ENCODE results near the gene MTOR. TPM values are rescaled to one million over a fixed set of nuclear protein-coding genes. Genes with fewer than 3 reads are reported as not detected.
A peak's percentile ranks its signal among the peaks of the same experiment; 100 is the strongest.
"Not testable (repeated sequence)": the region's sequence is repeated elsewhere in the genome, so short reads cannot be mapped to it uniquely, and the experiment has no call there.

The MTOR gene
- total RNA-seq, 1 experiment from 2014 or later: 48.0 TPM

DNA sequence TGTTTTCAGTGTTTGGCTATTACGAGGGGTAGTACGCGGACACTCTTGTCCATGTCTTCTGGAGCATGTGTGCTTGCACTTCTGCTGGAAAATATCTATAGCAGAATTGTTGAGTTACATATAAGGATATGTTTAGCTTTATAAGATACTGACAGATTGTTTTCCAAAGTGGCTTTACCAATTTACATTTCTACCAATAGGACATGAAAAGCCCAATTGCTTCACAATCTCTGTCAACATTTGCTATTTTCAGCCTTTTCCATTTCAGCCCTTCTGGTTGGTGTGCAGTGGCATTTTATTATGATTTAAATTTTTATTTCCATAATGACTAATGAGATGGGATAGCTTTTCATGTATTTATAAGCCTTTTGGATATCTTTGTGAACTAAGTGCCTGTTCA is 79.5 kb downstream of the MTOR start:
- peaks cover 32% of the 10 kb centered on the region for H3K4me1 ChIP-seq (ENCODE audit: insufficient read depth, low read length)
- no peak for DNase-seq
- H3K79me2 ChIP-seq (ENCODE audit: low read length): no peaks in the 10 kb centered on the region
- no peak overlapping the region for H3K27ac ChIP-seq (ENCODE audit: low read length)
- no peak for TF ChIP-seq EZH2 (IDR thresholded peaks at IDR 0.05; ENCODE audit: low read length, unreplicated experiment)
- TF ChIP-seq EZH2phosphoT487 (IDR thresholded peaks at IDR 0.05; ENCODE audit: borderline replicate concordance, low read length): no peak
- TF ChIP-seq, protein P1, sequence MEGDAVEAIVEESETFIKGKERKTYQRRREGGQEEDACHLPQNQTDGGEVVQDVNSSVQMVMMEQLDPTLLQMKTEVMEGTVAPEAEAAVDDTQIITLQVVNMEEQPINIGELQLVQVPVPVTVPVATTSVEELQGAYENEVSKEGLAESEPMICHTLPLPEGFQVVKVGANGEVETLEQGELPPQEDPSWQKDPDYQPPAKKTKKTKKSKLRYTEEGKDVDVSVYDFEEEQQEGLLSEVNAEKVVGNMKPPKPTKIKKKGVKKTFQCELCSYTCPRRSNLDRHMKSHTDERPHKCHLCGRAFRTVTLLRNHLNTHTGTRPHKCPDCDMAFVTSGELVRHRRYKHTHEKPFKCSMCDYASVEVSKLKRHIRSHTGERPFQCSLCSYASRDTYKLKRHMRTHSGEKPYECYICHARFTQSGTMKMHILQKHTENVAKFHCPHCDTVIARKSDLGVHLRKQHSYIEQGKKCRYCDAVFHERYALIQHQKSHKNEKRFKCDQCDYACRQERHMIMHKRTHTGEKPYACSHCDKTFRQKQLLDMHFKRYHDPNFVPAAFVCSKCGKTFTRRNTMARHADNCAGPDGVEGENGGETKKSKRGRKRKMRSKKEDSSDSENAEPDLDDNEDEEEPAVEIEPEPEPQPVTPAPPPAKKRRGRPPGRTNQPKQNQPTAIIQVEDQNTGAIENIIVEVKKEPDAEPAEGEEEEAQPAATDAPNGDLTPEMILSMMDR (conservative IDR thresholded peaks at IDR 0.05; ENCODE audit: low read depth, low read length): no peak
- H3K27me3 ChIP-seq (ENCODE audit: low read length): no peaks in the 10 kb centered on the region
- no peak overlapping the region for H2AFZ ChIP-seq (ENCODE audit: low read length)
- ChIA-PET POLR2A (ENCODE audit: unreplicated experiment) (no interaction called here), CTCF (no interaction called here)
- H3K4me2 ChIP-seq (ENCODE audit: low read length): no peak overlapping the region
- H3K4me3 ChIP-seq (ENCODE audit: low read length): no peak overlapping the region
- no peaks in the 10 kb centered on the region for H3K9me3 ChIP-seq (ENCODE audit: low read length)
- no peak for ATAC-seq
- BruUV-seq (replicated peaks): no TSS peak
- no peak overlapping the region for H3K9ac ChIP-seq (ENCODE audit: low read length)
- peaks cover 16% of the 10 kb centered on the region; the same call in 1 of the 2 replicates for H3K36me3 ChIP-seq (ENCODE audit: low read depth, low read length)
- H3K9me2 ChIP-seq (replicated peaks; ENCODE audit: low read length): no peaks in the 10 kb centered on the region
- intact Hi-C loops (cut with micrococcal nuclease): loop anchor here (10.0 kb wide), 1 partner anchor 148 kb away; no protein-coding TSS in a partner anchor
- no peaks in the 10 kb centered on the region for H4K20me1 ChIP-seq (ENCODE audit: low read length)
- H3F3A ChIP-seq (ENCODE audit: low read length, unreplicated experiment): no peaks in the 10 kb centered on the region

DNA sequence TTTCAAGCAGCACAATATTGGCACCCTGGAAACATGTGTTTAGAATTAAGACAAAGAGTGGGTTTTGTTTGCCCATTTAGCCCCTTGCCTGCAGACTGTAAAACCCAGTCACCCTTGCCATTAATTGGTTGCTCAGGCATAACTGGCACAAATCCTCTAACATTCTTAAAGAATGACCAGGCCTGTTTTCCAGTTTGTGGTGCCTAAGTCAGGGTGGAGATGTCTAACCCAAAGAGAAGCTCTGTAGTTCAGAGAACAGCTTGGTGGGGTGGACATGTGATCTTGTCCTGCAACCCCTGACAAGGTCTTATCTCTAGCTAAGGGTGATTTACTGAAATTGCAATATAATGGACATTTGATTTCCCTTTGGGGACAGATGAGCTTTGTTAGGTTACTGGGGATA is 82.0 kb downstream of the MTOR start:
- no peaks in the 10 kb centered on the region for H3K9me3 ChIP-seq (ENCODE audit: low read length)
- H3K36me3 ChIP-seq (ENCODE audit: low read depth, low read length): peaks cover 16% of the 10 kb centered on the region; the same call in 1 of the 2 replicates
- no TSS peak for BruUV-seq (replicated peaks)
- H3K27me3 ChIP-seq (ENCODE audit: low read length): no peaks in the 10 kb centered on the region
- ChIA-PET CTCF (interaction anchor here (0.6 to 0.8 kb wide), 2 partner anchors 24 to 82 kb away, joined by 3 to 4 read pairs; no protein-coding TSS in a partner anchor), POLR2A (ENCODE audit: unreplicated experiment) (interaction anchor here (0.6 to 0.7 kb wide), 2 partner anchors 13 to 33 kb away, joined by 3 to 4 read pairs; no protein-coding TSS in a partner anchor)
- H3K4me1 ChIP-seq (ENCODE audit: insufficient read depth, low read length): peaks cover 34% of the 10 kb centered on the region
- no peak overlapping the region for H2AFZ ChIP-seq (ENCODE audit: low read length)
- TF ChIP-seq EZH2phosphoT487 (IDR thresholded peaks at IDR 0.05; ENCODE audit: borderline replicate concordance, low read length) (no peak), EZH2 (IDR thresholded peaks at IDR 0.05; ENCODE audit: low read length, unreplicated experiment) (no peak)
- TF ChIP-seq, protein P1 (conservative IDR thresholded peaks at IDR 0.05; ENCODE audit: low read depth, low read length): no peak
- H3K79me2 ChIP-seq (ENCODE audit: low read length): no peaks in the 10 kb centered on the region
- no peak overlapping the region for H3K4me3 ChIP-seq (ENCODE audit: low read length)
- H3K27ac ChIP-seq (ENCODE audit: low read length): peak overlapping the region; percentile 55
- H3K9ac ChIP-seq (ENCODE audit: low read length): no peak overlapping the region
- ATAC-seq (peak; percentile 79), DNase-seq (peak; percentile 86)
- no peaks in the 10 kb centered on the region for H3K9me2 ChIP-seq (replicated peaks; ENCODE audit: low read length)
- intact Hi-C loops (cut with micrococcal nuclease): loop anchor here (1.0 to 10.0 kb wide), 3 partner anchors 24 to 146 kb away; no protein-coding TSS in a partner anchor
- no peaks in the 10 kb centered on the region for H4K20me1 ChIP-seq (ENCODE audit: low read length)
- H3K4me2 ChIP-seq (ENCODE audit: low read length): peak overlapping the region; percentile 30; the same call in 1 of the 2 replicates
- H3F3A ChIP-seq (ENCODE audit: low read length, unreplicated experiment): no peaks in the 10 kb centered on the region

DNA sequence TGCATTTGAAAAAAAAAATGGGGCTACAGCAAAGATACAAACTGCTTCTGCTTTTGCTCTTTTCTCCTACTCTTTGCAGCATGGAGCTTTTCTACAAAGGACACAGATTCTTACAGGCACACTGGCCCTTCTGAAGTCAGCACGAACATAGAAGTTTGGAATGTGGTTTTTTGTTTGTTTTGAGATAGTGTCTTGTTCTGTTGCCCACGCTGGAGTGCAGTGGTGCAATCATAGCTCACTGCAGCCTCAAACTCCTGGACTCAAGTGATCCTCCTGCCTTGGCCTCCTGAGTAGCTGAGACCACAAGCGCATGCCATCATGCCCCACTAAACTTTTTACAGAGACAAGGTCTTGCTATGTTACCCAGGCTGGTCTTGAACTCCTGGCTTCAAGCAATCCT is 82.6 kb downstream of the MTOR start:
- peak overlapping the region; percentile 30 for H3K4me2 ChIP-seq (ENCODE audit: low read length)
- H3K27me3 ChIP-seq (ENCODE audit: low read length); H3K79me2 ChIP-seq (ENCODE audit: low read length); CTCF ChIA-PET; H3K9ac ChIP-seq (ENCODE audit: low read length); H3F3A ChIP-seq (ENCODE audit: low read length, unreplicated experiment); BruUV-seq (replicated peaks); H3K9me2 ChIP-seq (replicated peaks; ENCODE audit: low read length); H4K20me1 ChIP-seq (ENCODE audit: low read length); H3K9me3 ChIP-seq (ENCODE audit: low read length); H2AFZ ChIP-seq (ENCODE audit: low read length); H3K4me3 ChIP-seq (ENCODE audit: low read length): not testable (repeated sequence)
- POLR2A ChIA-PET (ENCODE audit: unreplicated experiment): interaction anchor here (0.6 kb wide), 1 partner anchor 12 kb away, joined by 3 read pairs; no protein-coding TSS in a partner anchor
- peaks cover 34% of the 10 kb centered on the region for H3K4me1 ChIP-seq (ENCODE audit: insufficient read depth, low read length)
- H3K27ac ChIP-seq (ENCODE audit: low read length): peak overlapping the region; percentile 55
- H3K36me3 ChIP-seq (ENCODE audit: low read depth, low read length): peaks cover 16% of the 10 kb centered on the region; the same call in 1 of the 2 replicates
- DNase-seq: peak; percentile 45
- intact Hi-C loops (cut with micrococcal nuclease): loop anchor here (1.0 to 10.0 kb wide), 3 partner anchors 23 to 145 kb away; no protein-coding TSS in a partner anchor
- ATAC-seq: peak; percentile 39
